Testis (tissue), 2 donors: ENCODE data around the gene RIMS1.

Experiments
- POLR2A ChIP-seq: fragments of 450-650 bp; IDR thresholded peaks from one replicate; pipeline ENCODE4 v1.6.1; 2017; ENCODE audit warnings: antibody characterized with exemption, mild to moderate bottlenecking, moderate library complexity
- TF ChIP-seq, protein P1 (sequence below), 3 experiments: fragments of 450-650 bp in 2 of 3; fragments of 200-600 bp in 1 of 3; sonication (generic) in 1 of 3; IDR thresholded peaks; one replicate each; pipeline ENCODE4 v1.5.1; 2016 to 2019; ENCODE audit warnings: antibody characterized with exemption in 3 of 3, mild to moderate bottlenecking in 2 of 3, moderate library complexity in 1 of 3

DNA sequence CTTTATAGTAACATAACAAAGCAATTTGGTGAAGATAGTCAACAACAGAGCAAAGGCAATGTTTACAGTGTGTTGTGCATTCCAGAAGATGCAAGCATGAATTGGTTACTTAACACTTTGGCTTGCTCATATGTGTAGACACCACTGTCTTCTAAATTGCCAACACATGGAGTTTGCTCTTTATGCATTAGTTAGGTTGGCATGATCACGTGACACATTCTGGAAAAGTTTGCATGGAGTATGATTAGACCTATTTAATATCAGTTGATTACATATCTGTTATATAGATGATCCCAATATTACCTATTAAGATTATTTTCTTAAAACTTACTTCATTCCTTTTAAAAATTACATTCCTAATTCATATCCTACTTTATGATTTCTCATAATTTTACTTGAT, 197.6 kb downstream of the RIMS1 start:
- TF ChIP-seq, protein P1, sequence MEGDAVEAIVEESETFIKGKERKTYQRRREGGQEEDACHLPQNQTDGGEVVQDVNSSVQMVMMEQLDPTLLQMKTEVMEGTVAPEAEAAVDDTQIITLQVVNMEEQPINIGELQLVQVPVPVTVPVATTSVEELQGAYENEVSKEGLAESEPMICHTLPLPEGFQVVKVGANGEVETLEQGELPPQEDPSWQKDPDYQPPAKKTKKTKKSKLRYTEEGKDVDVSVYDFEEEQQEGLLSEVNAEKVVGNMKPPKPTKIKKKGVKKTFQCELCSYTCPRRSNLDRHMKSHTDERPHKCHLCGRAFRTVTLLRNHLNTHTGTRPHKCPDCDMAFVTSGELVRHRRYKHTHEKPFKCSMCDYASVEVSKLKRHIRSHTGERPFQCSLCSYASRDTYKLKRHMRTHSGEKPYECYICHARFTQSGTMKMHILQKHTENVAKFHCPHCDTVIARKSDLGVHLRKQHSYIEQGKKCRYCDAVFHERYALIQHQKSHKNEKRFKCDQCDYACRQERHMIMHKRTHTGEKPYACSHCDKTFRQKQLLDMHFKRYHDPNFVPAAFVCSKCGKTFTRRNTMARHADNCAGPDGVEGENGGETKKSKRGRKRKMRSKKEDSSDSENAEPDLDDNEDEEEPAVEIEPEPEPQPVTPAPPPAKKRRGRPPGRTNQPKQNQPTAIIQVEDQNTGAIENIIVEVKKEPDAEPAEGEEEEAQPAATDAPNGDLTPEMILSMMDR (IDR thresholded peaks at IDR 0.05) = no peak
- TF ChIP-seq POLR2A = no peak
